Transverse colon (tissue), 3 donors: ENCODE results near the gene YIPF4.

ENCODE experiments used
- CTCF ChIP-seq, 5 experiments: fragments of 200-600 bp in 3 of 5; fragments of 450-650 bp in 2 of 5; sonication (generic) in 3 of 5; IDR thresholded peaks; 1 replicate in 2 of 5; 2 replicates in 3 of 5; pipeline ENCODE4 v1.5.1; 2016 to 2017; ENCODE audit warnings: antibody characterized with exemption in 5 of 5, inconsistent platforms in 3 of 5, mild to moderate bottlenecking in 2 of 5, moderate library complexity in 1 of 5
- EP300 ChIP-seq: sonication (generic); formaldehyde crosslinking; IDR thresholded peaks from one replicate; pipeline ENCODE4 v1.6.1; 2017; ENCODE audit warnings: antibody characterized with exemption, low read depth
- POLR2A ChIP-seq: fragments of 450-650 bp; IDR thresholded peaks from one replicate; pipeline ENCODE4 v1.6.1; 2016; ENCODE audit warnings: antibody characterized with exemption, mild to moderate bottlenecking, moderate library complexity

GRCh38 chr2:32277363-32277673 lies 386 bp upstream of the YIPF4 start:
- TF ChIP-seq CTCF (IDR thresholded peaks at IDR 0.05) (no peak), POLR2A (no peak), EP300 (no peak)
